Measurements from ENCODE around the gene ECE1.

DNA sequence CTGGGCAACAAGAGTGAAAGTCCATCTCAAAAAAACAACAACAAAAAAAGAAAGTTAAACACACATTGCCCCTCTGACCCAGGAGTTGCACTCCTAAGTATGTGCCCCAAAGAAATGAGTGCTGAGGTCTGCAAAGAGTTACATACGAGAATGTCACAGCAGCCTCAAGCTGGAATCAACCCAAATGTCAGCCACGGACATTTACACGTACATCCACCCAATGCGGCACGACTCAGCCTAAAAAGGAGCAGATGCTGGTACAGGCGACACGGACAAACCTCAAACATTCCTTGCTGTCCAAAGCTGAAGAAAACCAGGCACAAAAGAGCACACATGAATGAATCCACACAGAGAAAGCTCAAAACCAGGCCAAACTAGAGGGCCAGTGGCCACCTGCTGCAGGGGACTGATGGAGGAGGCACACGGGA, 46.8 kb upstream of the ECE1 start:
- TF ChIP-seq CTCF (IDR thresholded peaks at IDR 0.05; ENCODE audit: low read length), result no peak
- TF ChIP-seq EZH2 (IDR thresholded peaks at IDR 0.05; ENCODE audit: borderline replicate concordance, low read length), result no peak
